SK-N-SH (cell line): ENCODE data around the gene RIN3. TPM values are rescaled to one million over a fixed set of nuclear protein-coding genes. Genes with fewer than 3 reads are reported as not detected.

Experiments
- CTCF ChIA-PET: fragments of 300-600, 350-600 bp; formaldehyde crosslinking; extraction: SDS; loops from one replicate; lab custom pipeline; 2021; lab: Yijun Ruan, JAX
- POLR2A ChIA-PET: fragments of 350-600 bp; sonication (Branson Sonifier 250); formaldehyde crosslinking; extraction: SDS; loops from one replicate; lab custom pipeline; 2020; ENCODE audit warnings: antibody characterized with exemption, inconsistent platforms; lab: Yijun Ruan, JAX
- DNase-seq: peaks from one replicate; pipeline ENCODE4 v3.0.0; 2012
- H2AFZ ChIP-seq: fragments of 200-600 bp; sonication (generic); 2 replicates; pipeline ENCODE4 v1.8.1; 2016; ENCODE audit warnings: antibody characterized with exemption, mild to moderate bottlenecking, low read depth
- H3F3A ChIP-seq: fragments of 200-600 bp; sonication (generic); replicated peaks from 2 replicates; pipeline ENCODE3; 2016; ENCODE audit warnings: antibody characterized with exemption, mild to moderate bottlenecking; ENCODE audit not compliant: insufficient read depth
- H3K27ac ChIP-seq, 2 experiments: fragments of 200-500 bp in 1 of 2; fragments of 200-600 bp in 1 of 2; sonication (Bioruptor generic) in 1 of 2; sonication (generic), shearing (Covaris generic) in 1 of 2; 2 replicates each; pipeline versions ENCODE4 v1.5.1 to v1.6.1; 2014 to 2016; ENCODE audit warnings: low read depth in 2 of 2, inconsistent platforms in 1 of 2, low read length in 1 of 2, mild to moderate bottlenecking in 1 of 2, mixed read lengths in 1 of 2
- H3K27me3 ChIP-seq: fragments of 200-600 bp; sonication (generic), shearing (Covaris generic); 2 replicates; pipeline ENCODE4 v1.6.1; 2016; ENCODE audit warnings: mixed run types; ENCODE audit not compliant: insufficient read depth
- H3K36me3 ChIP-seq, 2 experiments: fragments of 200-500 bp in 1 of 2; fragments of 200-600 bp in 1 of 2; sonication (Bioruptor generic) in 1 of 2; sonication (generic) in 1 of 2; replicated peaks in 1 of 2; 2 replicates each; pipeline versions ENCODE3 to v1.5.1; 2014 to 2016; ENCODE audit warnings: low read length in 1 of 2, mild to moderate bottlenecking in 1 of 2; ENCODE audit not compliant: insufficient read depth in 2 of 2, control insufficient read depth in 1 of 2
- H3K4me1 ChIP-seq, 2 experiments: fragments of 200-500 bp in 1 of 2; fragments of 200-600 bp in 1 of 2; sonication (Bioruptor generic) in 1 of 2; sonication (generic), shearing (Covaris generic) in 1 of 2; 2 replicates each; pipeline versions ENCODE4 v1.5.1 to v1.6.1; 2014 to 2016; ENCODE audit warnings: low read depth in 1 of 2, low read length in 1 of 2, mixed run types in 1 of 2; ENCODE audit not compliant: insufficient read depth in 2 of 2, control insufficient read depth in 1 of 2
- H3K4me2 ChIP-seq: fragments of 200-600 bp; sonication (generic), shearing (Covaris generic); 2 replicates; pipeline ENCODE4 v1.6.1; 2017; ENCODE audit warnings: mixed run types
- H3K4me3 ChIP-seq, 2 experiments: fragments of 200-500 bp in 1 of 2; fragments of 200-600 bp in 1 of 2; sonication (Bioruptor generic) in 1 of 2; sonication (generic), shearing (Covaris generic) in 1 of 2; 2 replicates each; pipeline versions ENCODE4 v1.5.1 to v1.8.1; 2014 to 2016; ENCODE audit warnings: low read depth in 2 of 2, inconsistent platforms in 1 of 2, low read length in 1 of 2, mild to moderate bottlenecking in 1 of 2, mixed read lengths in 1 of 2, moderate library complexity in 1 of 2
- H3K79me2 ChIP-seq: fragments of 200-600 bp; sonication (generic); 2 replicates; pipeline ENCODE4 v1.8.1; 2017; ENCODE audit warnings: mild to moderate bottlenecking; ENCODE audit not compliant: insufficient read depth
- H3K9ac ChIP-seq: fragments of 200-600 bp; sonication (generic); 2 replicates; pipeline ENCODE4 v1.6.1; 2017; ENCODE audit warnings: mixed run types
- H3K9me2 ChIP-seq: fragments of 200-600 bp; sonication (generic); 2 replicates; pipeline ENCODE4 v1.6.1; 2017; ENCODE audit warnings: mixed run types
- H3K9me3 ChIP-seq: fragments of 200-600 bp; sonication (generic); 2 replicates; pipeline ENCODE4 v1.6.1; 2017; ENCODE audit warnings: mixed run types, mild to moderate bottlenecking, moderate library complexity
- H4K20me1 ChIP-seq: fragments of 200-600 bp; sonication (generic); 2 replicates; pipeline ENCODE4 v1.6.1; 2017; ENCODE audit warnings: mild to moderate bottlenecking, mixed run types; ENCODE audit not compliant: insufficient read depth
- EZH2phosphoT487 ChIP-seq: fragments of 200-600 bp; sonication (generic); IDR thresholded peaks from 2 replicates; pipeline ENCODE4 v1.6.1; 2017; ENCODE audit warnings: low read depth, mixed run types, mild to moderate bottlenecking, antibody characterized with exemption, moderate library complexity, borderline replicate concordance
- FOXM1 ChIP-seq: IDR thresholded peaks from 2 replicates; pipeline ENCODE4 v1.4.0; 2012; ENCODE audit warnings: low read depth, mild to moderate bottlenecking
- GABPA ChIP-seq: IDR thresholded peaks from 2 replicates; pipeline ENCODE4 v1.4.0; 2012; ENCODE audit warnings: low read depth, mild to moderate bottlenecking
- GATA2 ChIP-seq: sonication (generic); formaldehyde crosslinking; IDR thresholded peaks from 2 replicates; pipeline ENCODE4 v1.5.0; 2020; ENCODE audit warnings: mild to moderate bottlenecking, missing genetic modification reagents
- JUND ChIP-seq: IDR thresholded peaks from 2 replicates; pipeline ENCODE4 v1.4.0; 2012
- MEF2A ChIP-seq: IDR thresholded peaks from 2 replicates; pipeline ENCODE4 v1.4.0; 2012; ENCODE audit warnings: low read depth, borderline replicate concordance
- MXI1 ChIP-seq: IDR thresholded peaks from 2 replicates; pipeline ENCODE4 v1.6.1; 2012; ENCODE audit warnings: mild to moderate bottlenecking, low read depth, low read length, improper control_type of control experiment
- PBX3 ChIP-seq: IDR thresholded peaks from 2 replicates; pipeline ENCODE4; 2012
- POLR2AphosphoS5 ChIP-seq: IDR thresholded peaks from 2 replicates; pipeline ENCODE4 v1.6.1; 2012; ENCODE audit warnings: low read depth, low read length
- RAD21 ChIP-seq: IDR thresholded peaks from 2 replicates; pipeline ENCODE4 v1.6.1; 2012; ENCODE audit warnings: mild to moderate bottlenecking, low read length
- RCOR1 ChIP-seq: fragments of 150-350 bp; IDR thresholded peaks from 2 replicates; pipeline ENCODE4 v1.6.1; 2017; ENCODE audit warnings: antibody characterized with exemption, low read length
- RXRA ChIP-seq: IDR thresholded peaks from 2 replicates; pipeline ENCODE4 v1.4.0; 2012; ENCODE audit warnings: low read depth, mild to moderate bottlenecking, borderline replicate concordance
- SIN3A ChIP-seq: IDR thresholded peaks from 2 replicates; pipeline ENCODE4 v1.6.1; 2012; ENCODE audit warnings: low read depth, mild to moderate bottlenecking, low read length, moderate library complexity, borderline replicate concordance
- SMC3 ChIP-seq: IDR thresholded peaks from 2 replicates; pipeline ENCODE4 v1.6.1; 2012; ENCODE audit warnings: low read depth, low read length, improper control_type of control experiment
- TAF1 ChIP-seq: IDR thresholded peaks from 2 replicates; pipeline ENCODE4 v1.6.1; 2012; ENCODE audit warnings: low read depth, mild to moderate bottlenecking, low read length, moderate library complexity, borderline replicate concordance
- TCF12 ChIP-seq: IDR thresholded peaks from 2 replicates; pipeline ENCODE4 v1.4.0; 2012
- TEAD4 ChIP-seq: IDR thresholded peaks from 2 replicates; pipeline ENCODE4 v1.4.0; 2012; ENCODE audit warnings: mild to moderate bottlenecking, borderline replicate concordance; ENCODE audit not compliant: insufficient read depth
- USF1 ChIP-seq: IDR thresholded peaks from 2 replicates; pipeline ENCODE4 v1.4.0; 2012; ENCODE audit warnings: low read depth, borderline replicate concordance
- ZBTB33 ChIP-seq: IDR thresholded peaks from 2 replicates; pipeline ENCODE4 v1.4.0; 2012; ENCODE audit warnings: low read depth, borderline replicate concordance
- WGBS: methylation state at CpG from one replicate; pipeline ENCODE4 v1.1.6; 2017; ENCODE audit warnings: low lambda C conversion rate; 5-methylcytosine and 5-hydroxymethylcytosine counted together
- polyA plus RNA-seq, 3 experiments: library from polyadenylated mRNA; depleted of rRNA; stranded (reverse); fragments of >200 nt; gene quantifications; 2 replicates each; pipeline ENCODE4 v1.2.3, GENCODE V29; 2012

Gene RIN3
- polyA plus RNA-seq, 1 of the 3 experiments (the other 2 are of a cell fraction): 12.4 TPM

- Histone ChIP-seq H3K9me2 (no peaks in the 10 kb centered on the region), H3K9ac (no peak overlapping the region), H3K27ac (no peak overlapping the region), H2AFZ (no peak overlapping the region), H3K27me3 (no peaks in the 10 kb centered on the region), H3F3A (no peaks in the 10 kb centered on the region), H3K9me3 (no peaks in the 10 kb centered on the region), H3K4me1 (no peaks in the 10 kb centered on the region), H3K4me2 (no peak overlapping the region), H3K36me3 (peaks cover 0 to 2% of the 10 kb centered on the region in 2 experiments), H4K20me1 (no peaks in the 10 kb centered on the region), H3K4me3 (no peak overlapping the region), H3K79me2 (no peaks in the 10 kb centered on the region)
- 77% methylated on average over 5 of the region's 8 CpGs for WGBS
- POLR2A ChIA-PET: no interaction called here
- CTCF ChIA-PET: interaction anchor here (0.9 to 2.9 kb wide), 2 partner anchors 10 to 14 kb away, joined by 4 to 25 read pairs; no protein-coding TSS in a partner anchor
- TF ChIP-seq SMC3 (no peak), GATA2 (CRISPR knock-in tag) (no peak), TCF12 (no peak), POLR2AphosphoS5 (no peak), TAF1 (no peak), PBX3 (no peak)
- DNase-seq: no peak
Observed at GRCh38 chr14:92676403-92677086, 163.0 kb downstream of the RIN3 start.

GRCh38 chr14:92677087-92677668 lies 163.6 kb downstream of the RIN3 start:
- Histone ChIP-seq H3K27me3 (no peaks in the 10 kb centered on the region), H4K20me1 (no peaks in the 10 kb centered on the region), H3K27ac (no peak overlapping the region), H3K36me3 (peaks cover 0 to 2% of the 10 kb centered on the region in 2 experiments), H3K9me2 (no peaks in the 10 kb centered on the region), H3K9me3 (no peaks in the 10 kb centered on the region), H3K4me1 (no peaks in the 10 kb centered on the region), H3K79me2 (no peaks in the 10 kb centered on the region), H3K4me2 (no peak overlapping the region), H3K9ac (no peak overlapping the region), H3F3A (no peaks in the 10 kb centered on the region), H2AFZ (no peak overlapping the region), H3K4me3 (no peak overlapping the region)
- TF ChIP-seq EZH2phosphoT487 (no peak), RAD21 (no peak), FOXM1 (no peak), TAF1 (no peak), USF1 (no peak), TCF12 (no peak), GABPA (no peak), TEAD4 (no peak), MEF2A (no peak), ZBTB33 (no peak), RCOR1 (no peak), SIN3A (no peak), RXRA (no peak), MXI1 (no peak), JUND (no peak)
- DNase-seq: no peak
- CTCF ChIA-PET: interaction anchor here (2.9 kb wide), 1 partner anchor 10 kb away, joined by 25 read pairs; no protein-coding TSS in a partner anchor
- WGBS: 67% methylated on average over 4 of the region's 4 CpGs
- POLR2A ChIA-PET: no interaction called here
